HCEC 1CT (cell line): ENCODE data around the gene ARHGEF16.

Experiments used
- DNase-seq: peaks from one replicate; pipeline ENCODE4 v3.0.0-alpha.2; 2017

The ARHGEF16 gene

GRCh38 chr1:3423245-3423829 lies 31.1 kb upstream of the ARHGEF16 start:
- no peak for DNase-seq

DNA sequence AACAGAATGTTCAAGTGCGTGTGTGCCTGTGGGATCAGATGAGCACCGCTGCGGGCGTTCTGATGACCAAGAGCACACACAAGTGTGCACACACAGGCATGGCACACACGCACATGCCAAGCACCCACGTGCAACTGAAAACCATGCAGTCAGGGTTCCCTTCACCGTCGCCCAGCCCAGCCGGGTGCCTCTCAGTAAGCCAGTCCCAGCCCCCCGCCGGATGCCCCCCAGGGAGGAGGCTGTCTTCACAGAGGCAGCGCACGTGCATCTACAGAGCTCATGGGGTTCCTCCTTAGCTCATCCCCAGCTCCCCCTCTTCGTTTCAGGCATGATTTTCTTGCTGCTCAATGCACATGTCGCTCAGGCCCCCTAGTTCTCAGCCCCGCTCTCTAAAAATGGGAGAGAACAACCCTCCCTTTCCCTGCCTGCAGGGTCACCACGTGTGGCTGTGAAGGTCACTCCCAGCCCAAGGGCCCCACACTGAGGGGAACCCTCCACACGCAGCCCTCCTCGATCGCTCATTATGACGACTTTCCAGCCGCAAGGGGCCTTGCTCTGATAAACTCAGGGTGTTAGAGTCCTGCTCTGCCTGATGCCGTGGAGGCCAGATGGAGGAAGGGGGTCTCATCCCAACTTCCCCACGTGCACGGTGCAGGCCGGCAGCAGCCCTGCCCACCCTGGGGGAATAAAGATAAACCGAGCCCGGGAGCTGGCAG lies 30.4 kb upstream of the ARHGEF16 start:
- no peak for DNase-seq

DNA sequence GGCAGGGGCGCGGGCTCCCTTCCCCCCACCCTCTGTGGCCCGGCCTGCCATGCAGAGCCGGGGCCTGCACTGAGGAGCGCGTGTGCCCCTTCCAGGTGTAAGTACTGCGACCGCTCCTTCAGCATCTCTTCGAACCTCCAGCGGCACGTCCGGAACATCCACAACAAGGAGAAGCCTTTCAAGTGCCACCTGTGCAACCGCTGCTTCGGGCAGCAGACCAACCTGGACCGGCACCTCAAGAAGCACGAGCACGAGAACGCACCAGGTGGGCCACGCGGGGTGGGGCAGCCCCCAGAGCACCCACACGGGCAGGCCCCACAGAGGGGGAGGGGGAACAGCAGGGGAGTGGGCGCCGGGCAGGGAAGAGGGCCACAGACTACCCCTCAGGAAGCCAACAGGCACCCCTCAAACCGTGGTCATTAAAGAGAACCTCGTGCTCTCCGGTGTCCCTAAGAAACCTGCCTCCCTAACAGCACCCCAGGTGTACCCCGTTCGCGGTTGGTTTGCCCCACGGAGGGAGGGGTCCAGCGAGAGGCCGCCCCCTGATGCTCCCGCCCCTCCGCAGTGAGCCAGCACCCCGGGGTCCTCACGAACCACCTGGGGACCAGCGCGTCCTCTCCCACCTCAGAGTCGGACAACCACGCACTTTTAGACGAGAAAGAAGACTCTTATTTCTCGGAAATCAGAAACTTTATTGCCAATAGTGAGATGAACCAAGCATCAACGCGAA lies 28.8 kb upstream of the ARHGEF16 start:
- no peak for DNase-seq

- DNase-seq, result no peak
These were observed 27.4 kb upstream of the ARHGEF16 start for GRCh38 chr1:3426956-3427535.

- no peak for DNase-seq
These were observed 26.5 kb upstream of the ARHGEF16 start for GRCh38 chr1:3427711-3428704.

DNA sequence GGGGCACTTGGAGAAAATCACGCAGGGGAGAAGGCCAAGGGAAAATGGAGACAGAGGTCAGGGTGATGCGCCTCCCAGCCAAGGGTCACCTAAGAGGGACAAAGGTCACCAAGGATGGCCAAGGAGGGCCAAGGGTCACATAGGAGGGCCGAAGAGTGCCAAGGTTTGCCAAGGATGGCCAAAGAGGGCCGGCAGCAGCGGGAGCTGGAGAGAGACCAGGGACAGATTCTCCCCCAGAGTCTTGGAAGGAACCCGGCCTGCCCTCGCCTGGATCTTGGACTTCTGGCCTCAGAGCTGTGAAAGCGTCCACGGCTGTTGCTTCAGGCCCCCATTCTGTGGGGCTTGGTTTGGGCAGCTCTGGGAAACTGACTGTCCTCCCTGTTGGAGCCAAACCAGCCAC lies 25.6 kb upstream of the ARHGEF16 start:
- no peak for DNase-seq

DNA sequence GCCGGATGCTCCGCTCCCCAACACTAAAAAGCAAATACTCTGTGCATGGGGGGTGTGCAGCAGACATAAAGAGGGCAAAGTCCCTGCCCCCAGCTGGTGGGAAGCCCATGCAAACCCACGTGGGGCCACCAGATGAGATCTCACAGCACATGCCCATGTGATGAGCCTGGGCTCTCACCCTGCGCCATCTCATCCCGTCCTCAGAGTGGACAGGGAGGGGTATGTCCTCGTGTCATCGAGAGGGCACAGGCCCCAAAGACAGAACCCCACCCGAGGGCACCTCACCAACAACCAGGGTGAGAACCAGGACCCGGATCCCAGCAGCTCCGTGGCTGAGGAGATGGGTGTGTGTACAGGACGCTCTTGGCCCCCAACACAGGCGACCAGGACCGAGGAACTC lies 25.1 kb upstream of the ARHGEF16 start:
- DNase-seq, result no peak

DNA sequence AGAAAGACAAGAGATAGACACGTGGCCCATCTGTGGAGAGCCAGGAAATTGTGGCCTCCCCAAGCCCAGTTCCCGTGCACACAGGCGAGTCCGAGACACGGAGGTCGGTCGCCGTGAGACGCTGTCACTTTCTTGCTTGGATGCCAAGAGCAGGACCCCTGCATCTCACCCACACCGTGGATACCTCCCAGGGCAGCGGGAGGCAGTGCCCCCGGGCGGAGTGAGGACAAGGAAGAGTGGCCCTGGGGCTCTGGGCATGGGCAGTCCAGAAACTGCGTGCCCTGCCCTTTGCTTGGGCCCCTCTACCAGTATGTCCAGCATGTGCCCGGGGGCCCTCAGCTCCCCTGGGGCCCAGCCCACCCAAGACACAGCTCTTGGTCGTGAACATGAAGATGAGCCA lies 24.7 kb upstream of the ARHGEF16 start:
- DNase-seq, result no peak

DNA sequence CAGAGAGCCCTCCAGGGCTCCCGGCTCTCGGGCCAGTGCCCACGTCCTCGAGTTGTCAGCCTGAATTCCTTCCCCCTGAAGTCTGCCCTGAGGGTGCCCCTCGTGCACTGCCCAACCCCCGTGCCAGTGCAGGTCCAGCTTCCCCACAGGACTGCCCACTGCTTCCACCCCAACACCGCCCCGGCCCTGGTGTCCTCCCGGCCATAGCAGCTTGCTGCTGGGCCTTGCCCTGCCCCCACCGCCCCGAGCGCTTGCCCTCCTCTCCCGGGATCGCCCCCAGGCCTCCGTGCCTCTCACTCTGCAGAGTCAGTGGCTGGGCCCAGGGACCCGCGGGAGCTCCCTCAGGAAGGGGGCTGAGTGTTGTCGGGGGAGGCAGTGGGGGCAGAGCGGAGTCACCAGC lies 24.1 kb upstream of the ARHGEF16 start:
- no peak for DNase-seq

GRCh38 chr1:3430820-3431219 lies 23.6 kb upstream of the ARHGEF16 start:
- no peak for DNase-seq

- DNase-seq, result no peak
These were observed 23.2 kb upstream of the ARHGEF16 start for GRCh38 chr1:3431266-3431665.

DNA sequence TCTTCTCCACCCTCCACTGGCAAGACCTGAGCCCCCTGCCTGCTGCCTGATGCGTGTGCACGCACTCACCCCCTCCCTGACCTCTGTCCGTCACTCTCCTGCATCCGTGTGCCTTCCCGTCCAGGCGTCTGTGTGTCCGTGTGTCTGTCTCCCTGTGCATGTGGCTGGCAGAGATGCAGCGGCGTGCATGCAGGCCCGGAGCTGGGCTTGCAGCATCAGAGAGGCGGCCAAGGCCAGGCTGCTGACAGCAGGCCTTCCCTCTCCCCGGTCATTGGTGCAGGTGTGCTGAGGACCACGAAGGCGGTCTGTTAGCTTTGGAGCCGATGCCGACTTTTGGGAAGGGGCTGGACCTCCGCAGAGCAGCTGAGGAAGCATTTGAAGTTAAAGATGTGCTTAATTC lies 22.8 kb upstream of the ARHGEF16 start:
- DNase-seq, result no peak

DNA sequence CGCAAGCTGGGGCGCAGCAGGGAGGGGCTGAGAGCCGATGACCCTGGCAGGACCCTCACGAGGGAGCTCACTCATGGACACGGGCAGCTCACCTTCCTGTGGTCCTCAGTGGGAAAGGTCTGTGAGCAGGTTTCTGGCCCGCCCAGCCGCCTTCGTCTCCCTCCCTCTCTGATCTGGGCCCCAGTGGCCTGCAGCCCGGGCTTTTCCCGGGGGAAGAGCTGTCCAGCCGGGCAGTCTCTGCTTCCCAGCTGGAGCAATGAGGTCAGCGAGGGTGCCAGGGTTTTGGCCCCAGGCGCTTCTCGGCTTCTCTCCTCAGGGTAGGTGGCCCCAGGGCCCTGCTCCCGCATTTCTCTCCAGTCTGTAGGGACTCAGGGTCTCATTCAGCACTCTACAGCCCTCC lies 22.2 kb upstream of the ARHGEF16 start:
- no peak for DNase-seq

GRCh38 chr1:3433076-3433475 lies 21.4 kb upstream of the ARHGEF16 start:
- no peak for DNase-seq

DNA sequence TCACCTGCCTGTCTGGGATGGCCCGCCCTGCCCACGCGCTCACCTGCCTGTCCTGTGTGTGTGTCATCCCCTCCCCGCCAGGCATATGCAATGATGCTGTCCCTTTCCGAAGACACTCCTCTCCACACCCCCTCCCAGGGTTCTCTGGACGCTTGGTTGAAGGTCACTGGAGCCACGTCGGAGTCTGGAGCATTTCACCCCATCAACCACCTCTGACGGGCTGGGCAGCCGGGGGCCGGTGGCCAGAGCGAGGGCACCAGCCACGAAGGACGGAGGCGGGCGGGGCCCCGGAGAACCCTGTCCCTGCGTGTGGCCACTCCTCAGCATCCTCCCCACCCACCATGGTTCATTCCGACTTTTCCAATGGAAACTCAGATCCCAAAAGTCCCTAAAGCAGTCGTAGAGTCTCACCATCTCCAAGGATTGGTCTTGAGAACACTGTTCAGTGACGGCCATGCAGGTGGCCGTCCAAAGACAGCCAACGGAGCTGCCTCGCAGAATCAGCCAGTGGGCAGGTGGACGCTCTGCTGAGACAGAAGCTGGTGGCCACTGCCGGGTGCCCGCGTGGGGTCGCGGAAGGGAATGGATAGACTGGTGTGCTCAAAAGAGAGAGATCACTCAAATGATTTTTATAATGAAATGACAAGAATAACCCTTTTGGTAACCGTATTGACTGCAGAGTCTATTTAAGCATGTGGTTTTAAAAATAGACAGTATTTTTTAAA lies 20.7 kb upstream of the ARHGEF16 start:
- DNase-seq, result no peak

- no peak for DNase-seq
These were observed 19.9 kb upstream of the ARHGEF16 start for GRCh38 chr1:3434406-3435110.

DNA sequence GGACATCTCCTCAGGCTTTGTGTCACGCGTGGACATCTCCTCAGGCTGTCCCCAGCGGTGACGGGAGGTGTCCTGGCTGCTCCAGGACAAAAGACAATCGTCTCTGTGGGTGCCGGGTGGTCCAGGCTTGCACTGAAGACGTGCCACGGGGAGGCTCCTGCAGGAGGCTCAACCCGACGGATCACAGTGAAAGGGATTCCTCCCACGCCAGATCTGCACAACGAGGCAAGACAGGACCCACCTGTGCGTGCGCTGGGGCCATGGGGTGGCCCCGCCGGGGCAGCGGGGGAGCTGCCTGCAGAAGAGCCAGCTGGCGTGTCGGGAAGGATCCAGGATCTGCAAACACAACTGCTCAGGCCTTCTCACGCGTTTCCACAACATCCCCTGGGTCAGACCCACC lies 18.8 kb upstream of the ARHGEF16 start:
- no peak for DNase-seq

DNA sequence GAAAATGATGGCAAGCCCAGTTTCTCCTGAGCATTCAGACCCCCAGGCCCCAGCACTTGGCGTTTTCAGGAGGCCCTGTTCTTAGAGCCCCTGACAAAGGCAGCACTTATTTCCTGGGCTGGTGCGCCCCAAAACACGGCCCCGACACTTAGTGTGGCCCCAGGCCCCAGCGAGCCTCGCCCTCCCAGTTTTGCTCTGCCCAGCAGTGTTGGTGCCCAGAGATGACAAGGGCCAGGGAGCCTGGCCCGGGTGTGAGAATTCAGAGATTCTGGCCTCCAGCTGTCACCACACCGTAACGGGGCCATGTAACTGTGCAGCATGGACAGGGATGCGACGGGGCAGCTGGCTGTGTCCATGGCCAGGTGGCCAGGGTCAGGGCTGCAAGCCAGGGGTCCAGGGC lies 18.0 kb upstream of the ARHGEF16 start:
- no peak for DNase-seq

DNA sequence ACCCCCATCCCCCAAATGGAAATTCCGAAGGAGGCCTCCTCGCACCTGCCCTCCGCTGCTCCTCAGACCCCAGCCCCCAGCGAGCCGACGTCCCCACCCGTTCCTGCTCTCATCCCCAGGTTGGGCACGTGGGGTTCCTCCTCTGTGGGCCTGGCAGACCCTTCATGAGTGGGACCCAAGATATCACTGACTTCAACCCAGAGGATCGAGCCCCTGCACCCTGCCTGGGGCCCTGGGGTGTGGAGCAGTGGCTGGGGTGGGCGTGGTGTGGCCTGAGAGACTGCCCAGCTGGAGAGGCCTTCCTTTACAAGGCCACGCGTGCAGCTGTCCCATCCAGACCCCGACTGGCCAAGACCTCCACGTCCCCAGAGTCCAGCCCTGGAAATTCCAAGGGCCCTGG lies 17.6 kb upstream of the ARHGEF16 start:
- DNase-seq, result no peak

GRCh38 chr1:3438661-3439180 lies 15.7 kb upstream of the ARHGEF16 start:
- DNase-seq, result no peak
